Astrocyte of the hippocampus (primary cell): Measurements from ENCODE around the gene NGB.
"Not testable (repeated sequence)": the region's sequence is repeated elsewhere in the genome, so short reads cannot be mapped to it uniquely, and the experiment has no call there.

Experiments
- DNase-seq: peaks from one replicate; pipeline ENCODE4 v3.0.0; 2011; ENCODE audit warnings: low read depth, low spot score

NGB gene

GRCh38 chr14:77296155-77296554 is 25.1 kb upstream of the NGB start:
- DNase-seq, result no peak

GRCh38 chr14:77290705-77291104 is 19.7 kb upstream of the NGB start:
- DNase-seq, result peak; percentile 47

GRCh38 chr14:77286576-77286975 is 15.6 kb upstream of the NGB start:
- DNase-seq, result no peak

GRCh38 chr14:77284466-77284865 is 13.5 kb upstream of the NGB start:
- DNase-seq, result no peak

- no peak for DNase-seq
Measured at GRCh38 chr14:77284066-77284465, 13.1 kb upstream of the NGB start.

- DNase-seq, result no peak
Measured at GRCh38 chr14:77281852-77282410, 10.9 kb upstream of the NGB start.

- DNase-seq, result not testable (repeated sequence)
Measured at GRCh38 chr14:77280921-77281320, 9.9 kb upstream of the NGB start.

- no peak for DNase-seq
Measured at GRCh38 chr14:77279719-77280118, 8.7 kb upstream of the NGB start.

GRCh38 chr14:77278461-77279230 is 7.6 kb upstream of the NGB start:
- no peak for DNase-seq

GRCh38 chr14:77276959-77277358 is 6.0 kb upstream of the NGB start:
- DNase-seq, result no peak

GRCh38 chr14:77276295-77276935 is 5.4 kb upstream of the NGB start:
- no peak for DNase-seq

- no peak for DNase-seq
Measured at GRCh38 chr14:77275601-77276017, 4.6 kb upstream of the NGB start.

GRCh38 chr14:77275041-77275580 is 4.1 kb upstream of the NGB start:
- DNase-seq, result no peak

- no peak for DNase-seq
Measured at GRCh38 chr14:77273796-77274195, 2.8 kb upstream of the NGB start.

GRCh38 chr14:77272261-77272660 is 1.3 kb upstream of the NGB start:
- DNase-seq, result no peak

- peak; percentile 16 for DNase-seq
Measured at GRCh38 chr14:77270361-77271112, 469 bp downstream of the NGB start.

- DNase-seq, result no peak
Measured at GRCh38 chr14:77268989-77269600, 1.9 kb downstream of the NGB start.

- DNase-seq, result no peak
Measured at GRCh38 chr14:77267937-77268699, 2.9 kb downstream of the NGB start.

GRCh38 chr14:77266336-77266735 is 4.7 kb downstream of the NGB start:
- no peak for DNase-seq

- no peak for DNase-seq
Measured at GRCh38 chr14:77265561-77266335, 5.3 kb downstream of the NGB start.
